22Rv1 (cell line): ENCODE data around the gene INTS11.

Experiments used
- CTCF ChIP-seq: fragments of 450-650 bp; IDR thresholded peaks from 2 replicates; pipeline ENCODE4 v1.5.1; 2017; ENCODE audit warnings: mild to moderate bottlenecking
- ZFX ChIP-seq: fragments of 450-650 bp; IDR thresholded peaks from 2 replicates; pipeline ENCODE4 v1.6.1; 2017; ENCODE audit warnings: antibody characterized with exemption, borderline replicate concordance

- no peak for TF ChIP-seq CTCF
- no peak for TF ChIP-seq ZFX
These were observed 36.2 kb upstream of the INTS11 start for GRCh38 chr1:1360506-1361169.
